Activated naive CD4-positive, alpha-beta T cell treated with anti-CD3 and anti-CD28 coated beads, Interleukin-2, amount 10 ng/mL, durations not matched to agents 5 hours and 36 hours (primary cell): ENCODE measurements around the gene GRP. TPM values are rescaled to one million over a fixed set of nuclear protein-coding genes. Genes with fewer than 3 reads are reported as not detected.

Experiments
- total RNA-seq, 2 experiments: library from RNA; stranded (reverse); gene quantifications; one replicate each; pipeline ENCODE4 v1.2.3, GENCODE V29; 2021

Gene GRP
- not detected for total RNA-seq

GRCh38 chr18:59219672-59220163, at the start of gene GRP:
GRP (plus strand) TSS chr18:59220158; CDS start chr18:59220266, 108 bp downstream.

GRCh38 chr18:59272891-59273758, 53.2 kb downstream of the GRP start, which contains the start of gene RAX:
RAX (minus strand) TSS chr18:59273454; CDS start chr18:59273206, 248 bp downstream.

Other genes with a start within 250 kb of the GRP start
- 10 to 100 TPM; 54.7 to 61.0 TPM for gene SEC11C, start 80.3 kb upstream of the GRP start, total RNA-seq
- gene RAX, start 53.3 kb downstream of the GRP start, total RNA-seq, result not detected
- gene CPLX4, start 98.5 kb downstream of the GRP start, total RNA-seq, result not detected
- gene LMAN1, start 139.1 kb downstream of the GRP start, total RNA-seq, result 10 to 100 TPM; 81.1 to 84.1 TPM